NB4 (cell line): ENCODE data around the gene RSPH3.

Experiments
- DNase-seq: peaks from one replicate; pipeline ENCODE4 v3.0.0; 2010; ENCODE audit warnings: low read depth
- H3K4me3 ChIP-seq: one replicate; pipeline ENCODE4 v1.5.1; 2011; ENCODE audit warnings: mild to moderate bottlenecking, low read depth, low read length, moderate library complexity
- CTCF ChIP-seq: IDR thresholded peaks from one replicate; pipeline ENCODE4 v1.5.1; 2012; ENCODE audit warnings: low read depth, low read length
- MAX ChIP-seq: IDR thresholded peaks from 2 replicates; pipeline ENCODE4 v1.6.1; 2011; ENCODE audit warnings: low read depth, low read length
- MYC ChIP-seq: IDR thresholded peaks from 2 replicates; pipeline ENCODE4 v1.6.1; 2011; ENCODE audit warnings: low read depth, low read length
- POLR2A ChIP-seq: IDR thresholded peaks from 2 replicates; pipeline ENCODE4 v1.6.1; 2011; ENCODE audit warnings: mild to moderate bottlenecking; ENCODE audit not compliant: insufficient read length; ENCODE audit errors: extremely low read depth

Gene RSPH3

GRCh38 chr6:158999666-159000403 lies at the start of gene RSPH3:
Gene RSPH3, minus strand, starts transcription at chr6:159000202. Its CDS starts 652 bp downstream, at chr6:158999550.
- peak; percentile 96 for TF ChIP-seq MYC
- peak; percentile 90 for TF ChIP-seq POLR2A
- TF ChIP-seq MAX = peak; percentile 93
- no peak for TF ChIP-seq CTCF
- H3K4me3 ChIP-seq = peak within 1 kb of the TSS; percentile 88
- DNase-seq = peak; percentile 98

- no peak overlapping the region for H3K4me3 ChIP-seq
- no peak for TF ChIP-seq POLR2A
- no peak for DNase-seq
Measured at GRCh38 chr6:159047891-159048685, 48.1 kb upstream of the RSPH3 start.

GRCh38 chr6:159045801-159046200 lies 45.8 kb upstream of the RSPH3 start:
- no peak overlapping the region for H3K4me3 ChIP-seq
- peak; percentile 60 for DNase-seq
- TF ChIP-seq MYC (no peak), CTCF (no peak)

DNA sequence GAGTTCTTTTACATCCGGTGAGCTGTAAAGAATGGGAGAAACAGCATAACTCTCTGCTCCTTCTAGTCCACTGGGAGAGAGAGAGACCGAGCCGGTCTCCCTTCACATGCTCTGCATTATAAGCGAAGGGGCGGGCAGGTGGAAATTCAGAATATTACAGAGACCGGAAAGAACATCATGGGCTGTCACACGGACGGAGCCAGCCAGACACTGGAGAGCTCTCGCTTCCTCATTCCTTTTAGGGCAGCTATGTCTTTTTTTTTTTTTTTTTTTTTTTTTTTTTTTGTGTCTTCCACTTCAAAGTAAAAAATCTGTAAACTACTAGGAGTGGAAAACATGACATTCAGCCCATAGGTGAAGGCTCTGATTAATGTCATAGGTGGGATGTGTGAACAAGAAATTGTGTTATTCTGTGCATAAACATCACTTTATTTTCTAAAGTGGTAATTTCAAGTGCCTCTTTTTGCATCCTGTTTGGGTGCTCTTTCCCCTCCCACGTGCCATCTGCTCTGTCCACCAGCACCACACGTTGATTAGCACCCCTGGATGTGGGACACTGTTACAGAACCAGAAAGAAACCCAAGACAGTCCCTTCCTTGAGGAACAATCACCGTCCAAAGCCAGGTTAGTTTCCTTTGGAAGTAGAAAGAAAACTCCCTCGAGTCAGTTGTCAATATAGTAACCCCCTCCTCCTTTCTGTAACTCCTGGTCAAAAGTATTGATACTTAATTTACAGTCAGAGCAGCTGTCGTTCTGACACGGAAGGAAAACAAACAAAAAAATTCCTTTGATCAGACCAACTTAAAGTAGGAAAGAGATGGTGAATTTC lies 45.1 kb upstream of the RSPH3 start, which contains the start of gene TAGAP:
TAGAP (minus strand) TSS at position 93 of the 829 bp plus-strand sequence. CDS start 845 bp downstream, outside the sequence.
- TF ChIP-seq POLR2A (peak; percentile 90), CTCF (no peak), MYC (peak; percentile 63), MAX (peak; percentile 84)
- peak within 1 kb of the TSS; percentile 86 for H3K4me3 ChIP-seq
- DNase-seq = peak; percentile 96

GRCh38 chr6:159043947-159044346 lies 43.9 kb upstream of the RSPH3 start:
- no peak for TF ChIP-seq MAX
- TF ChIP-seq POLR2A = no peak
- no peak for TF ChIP-seq MYC
- no peak for TF ChIP-seq CTCF
- H3K4me3 ChIP-seq = peak overlapping the region; percentile 86
- peak; percentile 66 for DNase-seq

DNA sequence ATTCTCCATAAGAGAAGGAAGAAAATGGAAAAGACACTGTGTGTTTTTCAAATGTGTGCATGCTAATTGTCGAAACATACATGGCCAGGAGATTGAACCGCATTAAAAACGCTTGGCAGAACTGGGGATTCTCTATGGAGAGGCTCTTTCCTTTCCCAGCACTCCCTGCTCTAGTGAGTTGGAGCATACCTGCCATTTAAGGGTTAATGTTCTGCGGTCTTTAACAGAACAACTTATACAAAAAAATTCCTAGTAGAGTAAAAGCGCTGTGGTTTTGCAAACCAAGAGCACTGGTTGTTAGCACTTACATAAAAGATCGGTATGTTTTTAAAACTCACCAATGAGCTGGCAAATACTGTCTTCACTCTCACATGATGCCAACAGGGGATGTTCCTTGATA lies 43.2 kb upstream of the RSPH3 start:
- TF ChIP-seq MYC (no peak), MAX (no peak), CTCF (no peak), POLR2A (no peak)
- peak overlapping the region; percentile 86 for H3K4me3 ChIP-seq
- peak; percentile 56 for DNase-seq
